ENCODE data around the gene CCL23. TPM values are rescaled to one million over a fixed set of nuclear protein-coding genes. Genes with fewer than 3 reads are reported as not detected.

CCL23 gene
- polyA plus RNA-seq, 1 donor (not counting 4 experiments of a cell fraction or from before 2014, with no cell fraction given) = not detected

- TF ChIP-seq EZH2 (IDR thresholded peaks at IDR 0.05; ENCODE audit: low read length) (no peak), CTCF (optimal IDR thresholded peaks at IDR 0.05 in 1 of 3, IDR thresholded peaks at IDR 0.05 in 1 of 3, conservative IDR thresholded peaks at IDR 0.05 in 1 of 3; ENCODE audit: extremely low read depth in 1 of 3, insufficient read depth in 2 of 3, low read length in 3 of 3) (no peak)
- dilution Hi-C loops (cut with MboI; ENCODE audit: extremely low pct_ligation_motif_present, low sequenced_read_pairs) = no loop called here
- FAIRE-seq (no peak), DNase-seq (ENCODE audit: low read depth, low spot score) (no peak)
- Histone ChIP-seq H3K9me3 (ENCODE audit: control insufficient read depth, low read depth, low read length) (no peaks in the 10 kb centered on the region), H3K27me3 (ENCODE audit: control insufficient read depth, extremely low read depth, insufficient read depth, low read length) (no peaks in the 10 kb centered on the region), H3K36me3 (ENCODE audit: control insufficient read depth in 2 of 2, extremely low read depth in 1 of 2, insufficient read depth in 2 of 2, low read length in 2 of 2) (no peaks in the 10 kb centered on the region), H2AFZ (ENCODE audit: control insufficient read depth, low read length) (no peak overlapping the region), H4K20me1 (ENCODE audit: control insufficient read depth, extremely low read depth, insufficient read depth, low read length) (no peaks in the 10 kb centered on the region), H3K9me1 (ENCODE audit: control insufficient read depth, extremely low read depth, insufficient read depth, low read length) (no peaks in the 10 kb centered on the region), H3K4me1 (ENCODE audit: control insufficient read depth, extremely low read depth, insufficient read depth, low read length) (peaks cover 18% of the 10 kb centered on the region), H3K79me2 (ENCODE audit: control insufficient read depth, insufficient read depth, low read length) (no peaks in the 10 kb centered on the region), H3K4me2 (ENCODE audit: control insufficient read depth, extremely low read depth, insufficient read depth, low read depth, low read length) (peak overlapping the region; percentile 60), H3K4me3 (ENCODE audit: control insufficient read depth in 2 of 3, extremely low read depth in 1 of 3, insufficient read depth in 2 of 3, low read depth in 1 of 3, low read length in 3 of 3) (no peak overlapping the region), H3K27ac (ENCODE audit: control insufficient read depth, insufficient read depth, low read length) (no peak overlapping the region), H3K9ac (ENCODE audit: control insufficient read depth, extremely low read depth, insufficient read depth, low read length) (no peak overlapping the region)
Observed at GRCh38 chr17:35972945-35973332, 44.8 kb downstream of the CCL23 start.

GRCh38 chr17:35972535-35972934, 45.2 kb downstream of the CCL23 start:
- Histone ChIP-seq H3K36me3 (ENCODE audit: control insufficient read depth in 2 of 2, extremely low read depth in 1 of 2, insufficient read depth in 2 of 2, low read length in 2 of 2) (no peaks in the 10 kb centered on the region), H3K9me3 (ENCODE audit: control insufficient read depth, low read depth, low read length) (no peaks in the 10 kb centered on the region), H3K9ac (ENCODE audit: control insufficient read depth, extremely low read depth, insufficient read depth, low read length) (no peak overlapping the region), H3K9me1 (ENCODE audit: control insufficient read depth, extremely low read depth, insufficient read depth, low read length) (no peaks in the 10 kb centered on the region), H2AFZ (ENCODE audit: control insufficient read depth, low read length) (no peak overlapping the region), H4K20me1 (ENCODE audit: control insufficient read depth, extremely low read depth, insufficient read depth, low read length) (no peaks in the 10 kb centered on the region), H3K79me2 (ENCODE audit: control insufficient read depth, insufficient read depth, low read length) (no peaks in the 10 kb centered on the region), H3K27me3 (ENCODE audit: control insufficient read depth, extremely low read depth, insufficient read depth, low read length) (no peaks in the 10 kb centered on the region), H3K4me3 (ENCODE audit: control insufficient read depth in 2 of 3, extremely low read depth in 1 of 3, insufficient read depth in 2 of 3, low read depth in 1 of 3, low read length in 3 of 3) (no peak overlapping the region), H3K27ac (ENCODE audit: control insufficient read depth, insufficient read depth, low read length) (no peak overlapping the region), H3K4me1 (ENCODE audit: control insufficient read depth, extremely low read depth, insufficient read depth, low read length) (peaks cover 18% of the 10 kb centered on the region), H3K4me2 (ENCODE audit: control insufficient read depth, extremely low read depth, insufficient read depth, low read depth, low read length) (no peak overlapping the region)
- dilution Hi-C loops (cut with MboI; ENCODE audit: extremely low pct_ligation_motif_present, low sequenced_read_pairs) = no loop called here
- TF ChIP-seq CTCF (optimal IDR thresholded peaks at IDR 0.05 in 1 of 3, IDR thresholded peaks at IDR 0.05 in 1 of 3, conservative IDR thresholded peaks at IDR 0.05 in 1 of 3; ENCODE audit: extremely low read depth in 1 of 3, insufficient read depth in 2 of 3, low read length in 3 of 3) (no peak), EZH2 (IDR thresholded peaks at IDR 0.05; ENCODE audit: low read length) (no peak)
- no peak for FAIRE-seq
- DNase-seq (ENCODE audit: low read depth, low spot score) = no peak
